Keratinocyte (primary cell): ENCODE data around the gene KRTAP10-4.

Source experiments
- CTCF ChIP-seq, 3 experiments: IDR thresholded peaks in 1 of 3; conservative IDR thresholded peaks in 1 of 3; optimal IDR thresholded peaks in 1 of 3; 2 replicates in 2 of 3; 3 replicates in 1 of 3; pipeline versions ENCODE3 to v1.5.1; 2011; ENCODE audit warnings: low read length in 3 of 3, mild to moderate bottlenecking in 3 of 3, moderate library complexity in 2 of 3, control low read depth in 1 of 3, inconsistent platforms in 1 of 3; ENCODE audit not compliant: insufficient read depth in 2 of 3; ENCODE audit errors: extremely low read depth in 1 of 3
- EZH2 ChIP-seq: IDR thresholded peaks from one replicate; pipeline ENCODE4 v1.6.1; 2012; ENCODE audit warnings: inconsistent platforms, mild to moderate bottlenecking, low read length, moderate library complexity

GRCh38 chr21:44611551-44611950 is 38.0 kb downstream of the KRTAP10-4 start:
- no peak for TF ChIP-seq CTCF (optimal IDR thresholded peaks at IDR 0.05 in 1 of 3, IDR thresholded peaks at IDR 0.05 in 1 of 3, conservative IDR thresholded peaks at IDR 0.05 in 1 of 3; ENCODE audit: extremely low read depth in 1 of 3, insufficient read depth in 2 of 3, low read length in 3 of 3)
- no peak for TF ChIP-seq EZH2
